HG02938 (cell line): Measurements from ENCODE around the gene ADAMTS2.

ENCODE experiments used
- ATAC-seq: cut with Tn5 transposase; IDR thresholded peaks from one replicate; pipeline ENCODE4 v1.9.1; 2021; ENCODE audit warnings: mild to moderate bottlenecking, moderate library complexity; ENCODE audit not compliant: unreplicated experiment

Gene ADAMTS2

DNA sequence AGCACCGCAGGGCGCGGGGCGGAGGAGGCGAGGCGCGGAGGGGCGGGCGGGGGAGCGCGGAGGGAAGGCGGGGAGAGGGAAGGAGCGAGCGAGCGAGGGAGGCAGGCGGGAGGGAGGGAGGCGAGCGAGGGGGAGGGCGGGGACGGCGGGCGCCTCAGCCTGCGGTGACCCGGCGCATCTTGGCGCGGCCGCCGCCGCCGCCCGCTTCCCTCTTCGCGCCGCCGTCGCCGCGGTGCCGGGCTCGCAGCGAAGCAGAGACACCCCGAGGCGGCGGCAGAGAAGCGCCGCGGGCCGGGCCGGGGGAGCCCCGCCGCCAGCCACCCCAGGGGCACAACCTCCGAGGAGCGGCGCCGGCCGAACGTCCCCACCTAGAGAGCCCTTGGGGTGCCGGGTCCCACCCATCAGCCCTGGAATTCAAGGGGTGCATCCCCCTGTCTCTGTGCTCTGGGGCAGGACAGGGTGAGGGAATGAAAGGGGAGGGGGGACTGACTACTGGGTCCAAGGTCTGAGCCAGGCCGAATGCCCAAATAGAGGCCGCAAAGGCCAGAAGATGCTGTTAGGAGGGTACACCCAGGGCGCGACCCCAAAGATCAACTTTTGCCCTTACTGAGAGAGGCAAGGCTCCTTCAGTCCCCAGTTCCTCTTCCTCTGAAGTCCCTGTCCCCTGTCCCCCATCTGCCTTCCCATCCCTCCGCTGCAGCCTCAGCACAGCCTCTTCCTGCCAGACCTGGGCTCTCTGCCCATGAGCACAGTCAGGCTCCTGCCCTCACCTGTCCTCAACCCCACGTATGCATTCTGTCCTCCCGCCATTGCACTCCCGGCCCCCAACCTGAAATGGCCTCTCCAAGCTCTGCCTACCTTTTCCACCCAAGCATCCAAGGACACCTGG lies at the start of gene ADAMTS2:
ADAMTS2 (minus strand) TSS at position 29 of the 889 bp plus-strand sequence. CDS start 133 bp downstream, outside the sequence.
- no peak for ATAC-seq

DNA sequence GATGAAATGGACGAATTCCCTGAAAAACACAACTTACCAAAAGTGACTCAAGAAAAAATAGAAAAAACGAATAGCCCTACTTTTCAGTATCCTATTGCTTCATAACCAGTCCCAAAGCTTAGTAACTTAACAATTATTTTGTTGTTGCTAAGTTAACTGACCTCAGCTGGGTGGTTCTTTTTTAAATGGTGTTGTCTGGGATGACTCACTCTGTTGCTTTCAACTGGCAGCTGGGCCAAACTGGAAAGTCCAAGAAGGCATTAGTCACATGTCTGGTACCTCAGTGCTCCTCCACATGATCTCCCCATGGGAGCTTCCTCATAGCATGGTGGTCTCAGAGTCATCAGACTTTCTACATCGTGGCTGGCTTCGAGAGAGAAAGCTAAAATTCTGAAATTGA lies 47.8 kb upstream of the ADAMTS2 start:
- no peak for ATAC-seq

DNA sequence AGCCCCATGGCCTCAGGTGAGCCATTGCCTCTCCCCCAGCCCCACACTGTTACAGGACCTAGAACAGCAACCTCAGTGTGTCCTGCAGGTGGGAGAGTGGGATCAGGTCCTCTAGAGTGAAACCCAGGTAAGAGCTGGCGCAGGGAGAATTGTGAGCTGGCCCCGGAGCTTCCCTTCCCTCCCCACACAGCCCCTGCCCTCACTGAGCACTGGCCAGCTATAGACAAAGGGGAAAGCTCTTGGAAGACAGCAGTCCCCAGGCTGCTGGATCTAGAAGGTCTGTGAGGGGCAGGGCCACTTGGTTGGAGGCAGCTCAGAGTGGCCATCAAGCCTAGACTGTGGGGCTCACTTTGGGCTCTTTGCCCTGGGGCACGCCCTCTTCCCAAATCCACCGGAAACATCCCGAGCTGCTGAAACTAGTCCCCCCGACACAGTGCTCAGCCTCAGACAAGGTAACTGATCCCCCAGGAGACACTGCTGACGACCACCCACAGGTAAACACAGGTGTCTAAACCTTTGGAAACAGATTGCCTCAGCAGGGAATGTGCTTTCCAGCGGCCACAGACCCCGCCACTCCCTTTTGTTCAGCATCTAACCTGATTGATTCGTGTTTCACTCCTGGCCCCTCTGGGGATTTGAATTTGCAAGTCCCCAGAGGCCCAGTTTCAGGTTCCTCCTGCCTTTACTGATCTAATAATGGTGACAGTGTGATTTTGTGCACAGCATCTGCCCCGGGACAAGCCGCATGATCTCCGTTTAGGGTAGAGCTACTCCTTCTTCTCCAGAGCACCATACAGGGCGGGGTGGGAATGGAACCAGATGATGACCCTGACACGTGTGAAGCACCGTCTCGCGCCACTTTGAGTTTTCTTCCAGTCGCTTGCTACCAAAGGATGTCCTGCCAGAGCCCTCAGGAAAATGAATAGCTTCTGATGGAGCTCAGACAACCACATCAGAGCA lies 42.2 kb upstream of the ADAMTS2 start:
- ATAC-seq, result no peak

DNA sequence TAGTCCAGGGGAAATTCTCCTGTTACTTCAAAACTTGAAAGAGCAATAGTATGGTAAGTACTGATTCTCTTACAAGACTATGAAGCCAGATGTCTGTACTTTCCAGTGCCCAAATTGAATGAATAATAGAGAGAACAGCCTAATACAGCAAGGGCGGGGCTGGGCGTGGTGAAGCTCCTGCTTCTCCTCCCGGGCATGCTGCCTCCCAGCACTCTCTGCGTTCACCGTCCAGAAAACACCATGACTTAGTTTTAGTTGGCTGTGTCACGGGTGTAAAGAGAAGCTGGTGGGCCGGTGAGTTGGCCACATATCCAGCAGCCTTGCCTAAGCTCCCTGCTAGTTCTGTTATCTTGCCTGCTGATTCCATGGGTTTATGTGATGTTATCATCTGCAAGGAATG lies 40.7 kb upstream of the ADAMTS2 start:
- ATAC-seq, result no peak

DNA sequence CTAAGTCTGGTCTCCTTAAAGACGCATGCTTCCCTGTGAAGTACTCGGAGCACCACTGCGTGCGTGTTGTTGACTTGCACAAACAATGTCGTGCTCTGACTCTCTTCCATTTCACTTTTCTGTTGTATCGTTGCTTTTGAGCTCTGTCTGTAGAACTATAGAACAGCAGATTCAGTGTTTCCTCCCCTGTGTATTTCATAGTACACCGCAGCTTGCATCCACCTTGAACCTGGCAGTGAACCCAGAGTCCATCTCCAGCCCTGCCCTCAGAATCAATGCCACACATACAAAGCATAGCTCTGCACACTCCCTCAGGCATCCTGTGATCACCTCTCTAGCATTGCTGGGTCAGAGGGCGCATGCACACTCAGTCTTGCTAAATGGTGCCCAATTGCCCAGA lies 37.2 kb upstream of the ADAMTS2 start:
- ATAC-seq, result no peak

DNA sequence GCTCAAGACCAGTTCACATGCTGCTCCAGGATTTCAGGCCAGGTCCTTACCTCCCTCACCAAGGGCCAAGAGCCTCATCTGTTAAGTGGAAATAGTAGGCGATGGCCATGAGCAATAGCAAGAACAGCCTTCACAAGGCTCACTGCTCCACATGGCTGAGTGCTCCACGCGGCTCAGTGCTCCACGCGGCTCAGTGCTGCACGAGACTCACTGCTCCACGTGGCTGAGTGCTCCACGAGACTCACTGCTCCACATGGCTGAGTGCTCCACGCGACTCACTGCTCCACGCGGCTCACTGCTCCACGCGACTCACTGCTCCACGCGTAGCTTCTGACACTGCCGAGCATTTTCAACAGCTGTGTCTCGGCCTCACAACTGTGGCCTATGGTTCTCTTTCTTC lies 36.4 kb upstream of the ADAMTS2 start:
- no peak for ATAC-seq

DNA sequence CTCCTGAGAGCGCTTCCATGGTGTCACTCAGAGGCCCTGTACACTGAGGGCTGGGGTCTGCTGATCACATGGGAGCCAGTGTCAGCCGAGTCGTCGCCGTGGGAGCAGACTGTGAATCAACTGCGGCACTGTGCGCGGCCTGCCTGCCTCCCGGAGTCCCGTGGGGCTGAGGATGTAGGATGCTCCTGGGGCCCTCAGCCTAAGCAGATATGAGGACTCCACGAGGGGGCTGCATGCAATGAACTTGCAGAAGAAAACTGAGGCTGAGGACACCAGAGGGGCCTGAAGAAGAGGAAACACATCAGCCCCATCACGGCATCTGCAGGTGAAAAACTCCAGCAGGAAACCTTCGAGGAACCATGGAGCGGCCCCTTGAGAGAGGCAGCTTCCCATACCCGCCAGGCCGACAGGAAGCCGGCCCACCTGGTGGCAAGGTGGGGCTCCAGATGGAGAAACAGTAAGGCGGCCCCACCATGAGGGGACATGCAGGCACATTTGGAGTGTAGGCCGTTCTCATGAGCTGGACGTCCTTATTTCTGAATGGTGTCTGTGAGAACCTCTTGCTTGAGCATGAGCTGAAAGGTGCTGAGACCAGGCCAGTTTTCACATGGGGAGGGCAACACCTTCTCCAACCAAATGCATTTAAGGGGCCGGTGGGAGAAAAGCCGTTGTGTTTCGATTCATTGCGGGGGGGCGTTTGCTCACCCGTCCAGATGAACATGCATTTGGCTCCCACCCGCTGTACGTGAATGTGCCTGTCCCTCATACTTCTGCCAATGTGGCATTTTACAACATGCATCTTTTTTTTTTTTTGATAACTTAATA lies 35.2 kb upstream of the ADAMTS2 start:
- no peak for ATAC-seq

DNA sequence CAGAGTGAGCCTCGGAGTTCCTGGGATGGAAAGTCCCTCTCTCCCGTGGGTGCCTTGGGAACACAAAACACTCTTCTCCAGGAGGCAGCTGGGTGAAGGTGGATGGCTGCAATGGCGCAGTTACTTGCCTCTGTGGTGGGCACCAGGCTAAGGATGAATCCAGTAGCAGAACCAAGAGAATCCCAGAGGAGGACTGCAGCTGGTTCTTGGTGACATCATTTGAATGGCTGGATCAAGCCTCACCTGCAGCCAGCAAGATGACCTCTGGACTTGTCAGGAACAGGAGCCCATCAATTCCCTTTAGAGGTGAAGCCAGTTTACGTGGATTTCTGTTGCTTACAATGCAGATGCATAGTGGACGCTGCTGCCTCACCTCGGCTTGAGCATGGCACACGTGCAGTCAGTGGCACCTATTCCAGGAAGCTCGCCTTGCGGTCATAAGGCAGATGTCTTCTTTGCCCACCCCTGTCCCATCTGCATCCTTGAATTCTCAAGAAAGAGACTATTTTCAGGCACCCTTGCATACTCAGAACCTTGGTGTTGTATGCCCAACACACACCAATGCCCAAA lies 34.1 kb upstream of the ADAMTS2 start:
- no peak for ATAC-seq

DNA sequence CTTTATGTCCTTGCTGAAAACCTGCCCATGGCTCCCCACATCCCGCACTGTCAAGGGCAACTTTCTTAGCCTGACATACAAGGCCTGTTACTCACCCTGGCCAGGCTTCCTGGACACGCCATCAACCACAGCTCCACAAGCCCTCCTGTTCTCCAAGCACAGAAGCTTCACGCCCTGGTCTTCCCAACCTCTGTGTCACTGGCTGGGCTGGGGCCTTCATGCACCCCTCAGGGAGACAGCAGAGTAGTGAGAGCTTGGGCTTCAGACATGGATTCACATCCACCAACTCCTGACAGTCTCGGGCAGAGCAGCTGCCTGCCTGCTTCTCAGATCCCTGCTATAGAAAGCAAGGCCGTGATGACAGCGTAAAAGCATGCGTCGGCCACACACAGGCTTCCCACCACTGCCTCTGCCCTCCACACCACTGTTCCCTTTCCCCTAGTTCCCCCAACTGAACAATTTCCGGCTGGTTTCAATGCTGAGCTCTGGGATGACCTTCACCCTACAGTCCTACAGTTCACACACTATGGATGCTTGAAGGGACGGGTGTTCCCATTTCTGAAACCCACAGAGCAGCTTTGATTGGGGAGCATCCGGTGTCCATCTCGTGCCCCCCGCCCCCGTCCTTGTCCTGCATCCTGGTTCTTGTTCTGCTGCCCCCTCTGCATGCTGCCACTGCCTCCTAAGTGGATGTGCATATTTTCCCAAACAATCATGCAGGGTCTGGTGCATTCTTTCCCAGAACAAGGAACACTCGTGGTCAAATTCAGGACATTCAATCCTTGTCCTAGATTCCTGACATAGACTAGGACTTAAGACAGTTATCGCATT lies 33.4 kb upstream of the ADAMTS2 start:
- ATAC-seq, result no peak

DNA sequence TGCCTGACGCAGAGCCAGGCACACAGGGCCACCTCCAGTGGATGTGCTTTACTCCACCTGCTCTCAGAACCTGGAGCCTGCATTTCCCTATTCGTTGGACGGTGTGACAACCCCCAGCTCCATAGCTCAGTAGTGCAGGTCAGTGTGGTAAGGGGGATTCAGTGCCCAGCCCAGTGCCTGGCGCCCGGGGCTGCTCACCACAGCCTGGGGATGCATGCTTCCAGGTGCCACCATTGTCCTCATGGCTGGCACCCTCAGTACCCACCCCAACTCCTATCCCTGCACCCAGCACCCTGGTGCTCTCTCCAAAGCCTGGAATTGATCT lies 32.8 kb upstream of the ADAMTS2 start:
- ATAC-seq, result no peak

DNA sequence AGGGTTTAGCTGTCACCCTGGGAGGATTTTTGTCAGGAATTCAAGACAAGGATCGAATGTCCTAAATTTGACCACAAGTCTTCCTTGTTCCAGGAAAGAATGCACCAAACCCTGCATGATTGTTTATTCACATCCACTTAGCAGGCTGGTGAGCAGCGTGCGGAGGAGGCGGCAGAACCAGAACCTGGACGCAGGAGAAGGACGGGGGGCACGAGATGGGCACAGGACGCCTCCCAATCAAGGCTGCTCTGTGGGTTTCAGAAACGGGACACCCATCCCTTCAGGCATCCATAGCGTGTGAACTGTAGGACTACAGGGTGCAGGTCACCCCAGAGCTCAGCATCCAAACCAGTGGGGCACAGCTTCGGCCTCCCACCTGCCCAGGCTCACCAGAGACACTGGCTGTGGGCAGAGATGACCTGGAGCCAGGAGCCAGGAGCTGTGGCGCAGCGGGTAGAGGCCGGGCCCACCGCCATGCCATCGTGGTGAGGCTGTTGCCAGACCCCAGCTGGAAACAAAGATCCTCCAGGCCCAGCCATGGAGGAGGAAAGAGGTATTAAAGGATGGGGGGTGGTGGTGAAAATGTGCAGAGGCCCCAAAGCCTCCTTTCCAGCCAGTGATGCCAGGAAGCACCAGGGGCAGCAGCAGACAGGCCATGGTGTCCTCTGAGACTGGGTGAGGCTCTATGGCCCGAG lies 32.3 kb upstream of the ADAMTS2 start:
- ATAC-seq, result no peak

DNA sequence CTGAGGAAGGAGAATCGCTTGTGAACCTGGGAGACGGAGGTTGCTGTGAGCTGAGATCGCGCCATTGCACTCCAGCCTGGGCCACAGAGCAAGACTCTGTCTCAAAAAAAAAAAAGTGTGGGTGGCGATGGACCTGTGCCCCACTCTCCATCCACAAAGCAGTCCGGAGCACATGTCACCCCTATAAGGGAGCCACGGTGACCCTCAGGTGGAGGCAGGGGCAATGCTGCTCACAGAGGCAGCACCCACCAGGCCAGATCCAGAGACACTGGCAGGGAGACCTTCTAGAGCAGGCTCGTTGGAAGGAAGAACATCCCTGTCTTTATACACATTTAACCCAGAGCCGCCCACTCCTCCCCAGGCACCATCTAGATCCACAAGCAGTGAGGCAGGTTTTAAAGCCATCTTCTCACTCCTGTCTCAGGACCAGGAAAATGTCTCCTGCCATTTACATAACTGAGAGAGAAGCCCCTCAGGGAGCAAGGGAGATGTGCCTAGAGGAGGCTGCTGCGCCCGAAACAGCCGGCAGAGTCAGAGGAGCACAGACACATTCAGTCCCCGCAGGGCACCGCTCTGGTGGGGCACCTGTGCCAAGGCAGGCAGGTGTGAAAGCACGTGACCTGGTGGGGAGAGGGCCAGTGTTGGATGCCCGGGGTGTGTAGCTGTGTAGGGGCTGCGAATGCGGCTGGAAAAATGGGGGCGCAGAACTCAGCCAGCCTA lies 31.6 kb upstream of the ADAMTS2 start:
- ATAC-seq, result no peak

DNA sequence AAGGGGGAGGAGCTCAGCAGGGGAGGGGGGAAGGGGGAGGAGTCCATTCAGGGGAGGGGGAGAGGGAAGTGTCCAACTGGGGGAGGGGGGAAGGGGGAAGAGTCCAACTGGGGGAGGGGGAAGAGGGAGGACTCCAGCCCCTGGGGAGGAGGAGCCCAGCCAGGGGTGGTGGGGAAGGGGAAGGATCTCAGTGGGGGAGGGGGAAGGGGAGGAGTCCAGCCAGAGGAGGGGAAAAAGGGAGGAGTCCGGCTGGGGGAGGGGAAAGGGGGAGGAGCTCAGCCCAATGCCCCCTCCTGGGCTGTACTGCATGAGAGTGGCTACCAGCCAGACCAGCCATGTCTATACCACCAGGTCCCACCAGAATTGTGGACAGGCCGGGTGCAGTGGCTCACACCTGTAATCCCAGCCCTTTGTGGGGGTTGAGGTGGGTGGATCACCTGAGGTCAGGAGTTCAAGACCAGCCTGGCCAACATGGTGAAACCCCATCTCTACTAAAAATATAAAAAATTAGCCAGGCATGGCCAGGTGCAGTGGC lies 30.6 kb upstream of the ADAMTS2 start:
- no peak for ATAC-seq

DNA sequence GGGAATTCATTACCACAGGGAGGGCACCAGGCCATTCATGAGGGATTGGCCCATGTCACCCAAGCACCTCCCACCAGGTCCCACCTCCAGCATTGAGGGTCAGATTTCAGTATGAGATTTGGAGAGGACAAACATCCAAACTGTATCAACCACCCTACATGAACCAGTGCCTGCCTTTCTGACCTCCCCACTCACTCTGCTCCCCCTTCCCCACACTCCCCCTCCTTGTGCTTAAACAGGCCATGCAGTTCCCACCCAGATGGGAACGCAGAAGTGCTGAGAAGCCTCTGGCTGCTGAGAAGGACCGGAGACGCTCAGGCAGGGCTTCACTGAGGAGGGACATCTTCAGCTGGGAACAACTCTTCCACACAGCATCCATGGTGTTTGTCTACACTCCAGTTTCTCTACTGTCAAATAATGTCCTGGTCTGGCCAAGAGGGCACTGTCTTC lies 30.0 kb upstream of the ADAMTS2 start:
- no peak for ATAC-seq

DNA sequence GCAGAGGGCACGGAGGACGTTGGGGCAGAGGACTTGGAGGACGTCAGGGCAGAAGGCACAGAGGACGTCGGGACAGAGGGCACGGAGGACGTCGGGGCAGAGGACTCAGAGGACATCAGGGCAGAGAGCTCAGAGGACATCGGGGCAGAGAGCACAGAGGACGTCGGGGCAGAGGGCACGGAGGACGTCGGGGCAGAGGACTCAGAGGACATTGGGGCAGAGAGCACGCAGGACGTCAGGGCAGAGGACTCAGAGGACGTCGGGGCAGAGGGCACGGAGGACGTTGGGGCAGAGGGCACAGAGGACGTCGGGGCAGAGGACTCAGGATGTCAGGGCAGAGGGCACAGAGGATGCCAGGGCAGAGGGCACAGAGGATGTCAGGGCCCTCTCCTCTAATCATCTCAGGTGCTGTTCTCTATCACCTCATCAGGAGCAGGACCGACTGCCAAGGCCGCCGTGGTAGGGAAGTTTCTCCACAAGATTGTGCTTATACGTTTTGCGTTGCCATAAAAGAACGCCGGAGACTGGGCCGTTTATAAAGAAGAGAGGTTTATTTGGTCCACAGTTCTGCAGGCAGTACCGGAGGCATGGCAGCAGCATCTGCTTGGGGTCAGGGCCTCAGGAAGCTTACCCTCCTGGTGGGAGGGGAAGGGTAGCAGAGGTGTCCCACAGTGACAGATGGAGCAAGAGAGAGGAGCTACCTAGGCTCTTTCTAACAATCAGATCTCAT lies 29.4 kb upstream of the ADAMTS2 start:
- no peak for ATAC-seq

DNA sequence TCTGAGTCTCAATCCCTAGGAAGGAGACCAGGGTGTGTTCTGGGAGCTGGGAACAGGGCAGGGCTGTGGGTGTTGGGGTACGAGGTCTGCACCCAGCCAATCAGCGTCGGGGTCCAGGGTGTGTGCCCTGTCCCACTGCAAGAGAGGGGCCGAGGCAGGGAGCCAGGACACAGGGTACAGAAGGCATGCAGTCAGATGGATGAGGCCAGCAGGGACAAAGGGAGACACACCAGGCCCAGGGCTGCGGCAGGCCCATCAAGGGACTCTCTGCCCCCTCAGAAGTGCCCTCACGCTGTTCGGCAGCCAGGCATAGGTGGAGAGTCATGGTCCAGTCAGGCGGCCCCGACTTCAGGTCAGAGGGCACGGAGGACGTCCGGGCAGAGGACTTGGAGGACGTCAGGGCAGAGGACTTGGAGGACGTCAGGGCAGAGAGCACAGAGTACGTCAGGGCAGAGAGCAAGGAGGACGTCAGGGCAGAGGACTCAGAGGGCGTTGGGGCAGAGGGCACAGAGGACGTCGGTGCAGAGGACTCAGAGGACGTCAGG lies 28.8 kb upstream of the ADAMTS2 start:
- no peak for ATAC-seq
